ENCODE measurements around the gene CCER1.

Gene CCER1

GRCh38 chr12:90920222-90920621 is 34.8 kb downstream of the CCER1 start:
- DNase-seq (ENCODE audit: low read depth in 2 of 2), result no peak

GRCh38 chr12:90917431-90917830 is 37.5 kb downstream of the CCER1 start:
- no peak for DNase-seq (ENCODE audit: low read depth in 2 of 2)

GRCh38 chr12:90916516-90916915 is 38.5 kb downstream of the CCER1 start:
- DNase-seq (ENCODE audit: low read depth in 2 of 2), result no peak

GRCh38 chr12:90915353-90915752 is 39.6 kb downstream of the CCER1 start:
- no peak for DNase-seq (ENCODE audit: low read depth in 2 of 2)

- DNase-seq (ENCODE audit: low read depth in 2 of 2), result no peak
These were observed 44.0 kb downstream of the CCER1 start for GRCh38 chr12:90910958-90911357.

- DNase-seq (ENCODE audit: low read depth in 2 of 2), result no peak
These were observed 45.8 kb downstream of the CCER1 start for GRCh38 chr12:90909069-90909770.

DNA sequence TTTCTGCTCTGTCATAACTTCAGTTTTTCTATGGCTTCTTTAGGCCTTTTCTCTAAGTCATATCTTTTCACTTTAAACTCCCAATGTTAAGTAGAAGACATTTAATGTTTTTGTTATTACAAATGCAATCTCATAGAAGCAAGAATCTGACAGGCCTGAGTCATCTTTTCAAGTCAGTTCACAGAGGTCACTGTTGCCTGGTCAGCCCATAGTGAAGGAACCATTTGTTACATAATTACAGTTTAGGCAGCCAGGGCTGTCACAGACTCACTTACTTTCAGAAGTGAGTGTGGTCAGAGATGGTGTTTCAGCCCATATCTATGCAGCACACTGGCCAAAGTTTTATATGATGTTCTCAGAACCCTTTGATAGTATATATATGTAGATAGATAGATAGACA is 46.5 kb downstream of the CCER1 start:
- no peak for DNase-seq (ENCODE audit: low read depth in 2 of 2)

DNA sequence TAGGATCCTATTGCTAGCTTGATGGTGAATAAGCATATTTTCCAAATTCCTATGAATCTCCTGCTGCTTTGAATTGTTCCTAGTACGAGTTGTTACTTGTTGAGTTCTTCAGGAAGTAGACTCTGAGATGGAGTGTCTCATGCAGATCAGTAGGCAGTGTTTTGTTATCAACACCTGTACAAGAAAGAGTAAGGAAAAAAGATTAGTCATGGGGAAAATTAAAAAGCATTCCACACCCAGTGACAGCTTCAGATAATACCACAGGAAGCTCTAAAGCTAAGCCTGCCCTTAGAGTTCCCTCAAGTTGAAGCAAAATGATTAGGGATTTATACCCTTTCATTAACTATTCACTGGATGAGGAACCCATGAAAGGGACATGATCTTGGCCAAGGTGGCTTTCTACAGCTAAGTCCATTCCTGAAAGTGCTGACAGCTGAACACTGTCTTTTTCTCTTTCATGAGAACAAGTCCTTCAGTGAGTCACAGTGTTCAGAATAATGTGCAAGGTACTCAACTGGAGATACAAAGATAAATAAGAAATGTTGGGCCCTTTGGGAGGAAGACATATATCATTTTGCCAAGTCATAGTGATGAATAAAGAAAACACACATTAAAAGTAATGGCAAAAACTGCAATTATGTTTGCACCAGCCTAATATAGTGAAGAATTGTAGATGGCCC is 49.1 kb downstream of the CCER1 start:
- no peak for DNase-seq (ENCODE audit: low read depth in 2 of 2)

GRCh38 chr12:90902596-90902995 is 52.4 kb downstream of the CCER1 start:
- no peak for DNase-seq (ENCODE audit: low read depth in 2 of 2)

Data from activated CD4-positive, alpha-beta T cell treated with anti-CD3 and anti-CD28 coated beads for 24 hours (primary cell).